Measurements from ENCODE around the gene PNMA6E.

PNMA6E gene

GRCh38 chrX:153435845-153436244 lies 34.7 kb upstream of the PNMA6E start:
- DNase-seq (ENCODE audit: low spot score), result no peak

DNA sequence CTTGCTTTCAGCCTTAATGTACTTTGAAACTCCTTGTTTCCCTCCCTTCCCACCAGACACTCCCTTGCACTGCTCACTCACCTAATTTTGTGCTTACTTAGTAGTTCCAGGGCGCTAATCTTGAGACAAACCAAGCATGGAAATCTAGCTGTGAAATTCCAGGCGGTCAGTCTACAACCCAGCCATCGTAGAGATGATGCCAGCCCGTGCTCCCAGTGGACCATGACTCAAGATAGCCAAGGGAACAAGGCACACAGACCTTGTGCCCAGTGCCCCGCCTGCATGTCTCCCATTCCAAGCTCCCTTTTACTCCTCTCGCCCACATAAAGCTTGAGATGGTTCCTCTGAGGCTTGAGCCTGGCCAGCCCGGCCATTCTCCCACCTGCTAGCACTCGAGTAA lies 33.7 kb upstream of the PNMA6E start:
- DNase-seq (ENCODE audit: low spot score), result no peak

- DNase-seq (ENCODE audit: low spot score), result no peak
Measured at GRCh38 chrX:153433781-153434285, 32.7 kb upstream of the PNMA6E start.

- no peak for DNase-seq (ENCODE audit: low spot score)
Measured at GRCh38 chrX:153433161-153433680, 32.1 kb upstream of the PNMA6E start.

DNA sequence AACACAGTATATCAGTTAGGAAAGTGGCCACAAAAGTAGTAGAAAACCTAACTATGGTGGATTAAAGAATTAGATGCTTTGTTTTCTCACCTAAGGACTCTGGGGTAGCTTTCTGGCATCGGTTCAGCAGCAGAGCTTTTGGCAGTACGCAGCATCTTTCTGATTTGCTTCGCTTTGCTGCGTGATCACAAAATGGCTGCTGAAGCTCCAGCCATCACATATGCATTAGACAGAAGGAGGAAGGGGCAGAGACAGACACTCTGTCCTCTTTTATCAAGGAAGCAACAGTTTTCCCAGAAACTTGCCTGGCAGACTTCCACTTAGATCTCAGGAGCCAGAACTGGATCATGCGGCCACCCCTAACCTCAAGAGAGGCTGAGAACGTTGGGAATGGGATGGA lies 29.6 kb upstream of the PNMA6E start:
- DNase-seq (ENCODE audit: low spot score), result no peak

- no peak for DNase-seq (ENCODE audit: low spot score)
Measured at GRCh38 chrX:153426204-153426603, 25.1 kb upstream of the PNMA6E start.

- no peak for DNase-seq (ENCODE audit: low spot score)
Measured at GRCh38 chrX:153423652-153424051, 22.5 kb upstream of the PNMA6E start.

DNA sequence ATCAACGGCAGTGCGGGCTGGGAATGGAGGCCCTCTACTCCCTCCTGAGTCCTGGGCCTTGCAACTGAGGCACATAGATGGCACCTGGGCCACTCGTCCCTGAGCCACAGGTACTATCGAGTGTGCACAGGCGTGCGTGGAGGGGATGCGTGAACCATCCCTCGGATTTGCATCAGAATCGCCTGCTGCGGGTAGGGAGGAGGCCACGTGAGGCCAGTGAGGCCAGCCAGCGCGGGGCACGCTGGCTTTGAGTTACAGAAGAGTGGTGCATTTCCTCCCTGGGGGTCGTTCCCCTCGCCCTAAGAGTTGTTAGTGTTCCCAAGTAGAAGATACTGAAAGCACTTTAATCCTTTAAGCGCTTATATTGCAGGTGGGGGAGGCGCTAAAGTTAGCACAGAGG lies 20.7 kb upstream of the PNMA6E start:
- DNase-seq (ENCODE audit: low spot score), result no peak

- no peak for DNase-seq (ENCODE audit: low spot score)
Measured at GRCh38 chrX:153420851-153421599, 19.9 kb upstream of the PNMA6E start.

DNA sequence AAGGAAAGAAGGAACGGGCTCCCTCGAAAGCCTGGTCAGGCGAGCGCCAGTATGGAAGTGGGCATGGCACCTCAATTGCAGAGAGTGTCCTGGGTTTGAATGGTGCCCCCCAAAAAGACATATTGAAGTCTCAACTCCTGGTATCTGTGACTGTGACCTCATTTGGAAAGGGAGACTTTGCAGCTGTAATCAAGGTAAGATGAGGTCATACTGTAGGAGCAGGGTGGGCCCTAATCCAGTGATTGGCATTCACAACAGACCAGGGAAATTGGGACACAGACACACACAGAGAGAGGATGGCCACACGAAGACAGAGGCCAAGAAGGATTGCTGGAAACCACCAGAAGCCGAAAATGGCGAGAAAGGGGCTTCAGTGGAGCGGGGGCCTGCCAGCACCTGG lies 16.5 kb upstream of the PNMA6E start:
- no peak for DNase-seq (ENCODE audit: low spot score)

DNA sequence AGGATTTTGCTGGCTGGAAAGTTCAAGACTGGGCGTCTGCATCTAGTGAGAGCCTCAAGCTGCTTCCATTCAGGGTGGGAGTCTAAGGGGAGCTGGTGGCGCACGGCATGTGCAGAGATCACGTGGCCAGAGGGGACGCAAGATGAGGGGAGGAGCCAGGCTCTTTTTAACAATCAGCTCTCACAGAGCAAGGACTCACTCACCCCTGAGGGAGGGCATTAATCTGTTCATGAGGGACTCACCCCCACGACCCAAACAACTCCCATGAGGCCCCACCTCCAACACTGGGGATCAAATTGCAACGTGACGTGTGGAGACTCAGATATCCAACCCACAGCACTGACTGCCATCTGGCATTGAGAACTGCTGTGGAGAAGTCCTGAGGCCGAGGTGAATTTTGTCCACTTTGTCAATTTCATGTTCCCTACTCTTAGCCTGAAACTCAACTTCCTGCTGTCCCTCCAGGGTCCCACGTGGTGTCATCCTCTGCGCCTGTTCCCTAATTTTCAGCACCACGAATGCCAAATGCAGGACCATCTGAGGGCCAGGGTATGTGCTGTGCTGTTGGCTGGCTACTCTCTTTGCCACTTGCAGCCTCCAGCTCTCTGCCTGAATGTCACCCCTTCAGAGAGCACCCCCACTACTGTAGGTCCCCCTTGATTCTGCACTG lies 15.8 kb upstream of the PNMA6E start:
- DNase-seq (ENCODE audit: low spot score), result no peak

DNA sequence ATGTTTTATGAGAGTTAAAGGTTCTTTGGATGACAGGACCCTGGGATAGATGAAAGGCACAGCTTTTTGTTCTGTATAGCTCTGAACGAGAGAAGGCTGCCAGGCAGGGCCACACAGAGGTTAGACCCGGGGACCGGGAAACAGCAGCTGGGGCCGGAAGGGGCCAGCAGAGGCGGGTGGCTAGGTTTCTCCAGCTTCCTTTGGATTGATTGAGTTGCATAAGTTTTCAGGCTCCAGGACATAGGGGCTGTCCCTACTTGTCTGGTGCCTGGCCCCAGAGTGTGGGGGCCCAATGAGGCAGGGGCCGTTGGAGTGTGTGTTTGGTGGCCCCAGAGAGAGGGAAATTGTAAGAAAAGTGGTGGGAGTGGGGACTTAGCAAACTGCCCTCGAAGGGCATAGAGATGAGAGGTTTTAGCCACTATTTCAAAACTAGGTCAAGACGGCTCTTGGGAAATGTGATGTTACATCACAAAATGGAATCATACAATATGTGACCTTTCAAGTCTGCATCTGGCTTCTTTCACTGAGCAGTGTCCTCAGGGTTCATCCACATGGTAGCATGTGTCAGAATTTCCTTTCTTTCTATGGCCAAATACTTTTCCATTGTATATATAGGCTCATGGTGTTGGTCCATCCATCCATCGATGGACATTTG lies 13.8 kb upstream of the PNMA6E start:
- no peak for DNase-seq (ENCODE audit: low spot score)

DNA sequence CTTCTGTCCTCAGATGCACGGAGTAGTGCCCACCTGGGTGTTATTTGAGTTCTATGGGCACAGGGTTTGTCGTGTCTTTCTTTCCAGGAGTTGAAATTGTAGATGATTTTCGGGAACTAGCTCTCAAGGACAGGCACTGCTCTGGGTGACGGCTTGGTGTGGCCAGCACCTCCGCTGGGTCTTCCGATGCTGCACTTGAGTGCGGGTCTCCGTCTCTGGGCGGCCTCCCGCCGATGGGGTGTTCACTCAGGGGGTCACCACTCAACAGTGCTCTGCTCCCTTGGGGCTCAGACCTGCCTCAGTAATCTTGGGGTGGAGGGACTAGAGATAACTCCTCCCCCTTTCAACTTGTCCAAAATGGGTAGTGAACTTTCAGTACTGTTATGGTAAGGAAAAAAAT lies 12.6 kb upstream of the PNMA6E start:
- no peak for DNase-seq (ENCODE audit: low spot score)

- no peak for DNase-seq (ENCODE audit: low spot score)
Measured at GRCh38 chrX:153412746-153413720, 11.9 kb upstream of the PNMA6E start.

- DNase-seq (ENCODE audit: low spot score), result no peak
Measured at GRCh38 chrX:153411988-153412574, 10.9 kb upstream of the PNMA6E start.

GRCh38 chrX:153411255-153411987 lies 10.3 kb upstream of the PNMA6E start, which contains the start of gene ZFP92:
ZFP92 (plus strand) TSS chrX:153411472; CDS start chrX:153418323, 6,851 bp downstream.
- no peak for DNase-seq (ENCODE audit: low spot score)

DNA sequence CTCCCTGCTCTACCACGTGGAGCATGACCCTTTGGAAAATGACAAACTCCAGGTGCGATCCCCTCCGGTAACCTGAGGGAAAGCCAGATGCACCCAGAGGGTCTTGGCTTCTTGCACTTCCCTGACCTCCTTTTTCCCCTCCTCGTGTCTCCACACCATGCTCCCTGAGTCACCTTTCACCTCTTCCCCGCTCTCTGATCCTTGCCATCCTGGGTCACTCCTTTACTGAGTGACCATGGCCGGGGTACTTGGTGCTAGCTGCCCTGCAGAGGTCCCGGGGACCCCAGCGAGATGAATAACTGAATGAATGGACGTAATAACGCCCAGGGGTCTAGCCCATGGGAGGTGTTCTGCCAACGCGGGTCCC lies 9.7 kb upstream of the PNMA6E start:
- DNase-seq (ENCODE audit: low spot score), result no peak

- no peak for DNase-seq (ENCODE audit: low spot score)
Measured at GRCh38 chrX:153410373-153410772, 9.2 kb upstream of the PNMA6E start.

DNA sequence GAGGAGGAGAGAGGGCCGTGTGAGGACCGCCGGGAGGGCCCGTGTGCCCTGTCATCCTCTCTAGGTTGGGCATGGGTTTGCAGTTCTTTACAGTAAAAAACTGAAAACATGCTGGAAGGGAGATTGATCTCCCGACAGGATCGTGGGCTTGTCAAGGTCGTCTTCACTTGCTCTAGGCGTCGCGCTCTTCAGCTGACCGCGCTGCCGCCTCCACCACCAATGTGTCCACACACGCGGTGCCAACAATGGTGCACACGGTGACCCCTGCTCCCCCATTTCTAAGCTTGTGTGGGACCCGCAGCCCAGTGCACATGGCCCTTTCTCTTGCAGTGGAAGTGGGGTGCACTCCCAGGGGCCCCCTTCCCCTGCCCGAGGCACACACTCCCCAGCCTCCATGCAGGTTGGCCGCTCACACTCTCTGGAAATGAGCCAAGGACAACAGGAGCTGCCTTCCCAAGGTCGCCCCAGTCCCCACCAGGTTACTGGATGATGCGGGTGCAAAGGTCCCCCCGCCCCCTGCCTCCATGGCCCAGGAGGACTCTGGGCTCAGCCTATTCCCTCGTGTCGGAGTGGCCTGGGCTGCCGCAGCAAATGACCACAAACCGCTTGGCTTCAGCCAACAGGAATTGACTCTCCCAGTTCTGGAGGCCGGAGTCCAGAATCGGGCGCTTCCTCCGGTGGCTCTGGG lies 8.4 kb upstream of the PNMA6E start:
- DNase-seq (ENCODE audit: low spot score), result no peak

- DNase-seq (ENCODE audit: low spot score), result no peak
Measured at GRCh38 chrX:153408871-153409351, 7.8 kb upstream of the PNMA6E start.
